ENCODE results near the gene SBNO2.
"Not testable (repeated sequence)": the region's sequence is repeated elsewhere in the genome, so short reads cannot be mapped to it uniquely, and the experiment has no call there.

SBNO2 gene

DNA sequence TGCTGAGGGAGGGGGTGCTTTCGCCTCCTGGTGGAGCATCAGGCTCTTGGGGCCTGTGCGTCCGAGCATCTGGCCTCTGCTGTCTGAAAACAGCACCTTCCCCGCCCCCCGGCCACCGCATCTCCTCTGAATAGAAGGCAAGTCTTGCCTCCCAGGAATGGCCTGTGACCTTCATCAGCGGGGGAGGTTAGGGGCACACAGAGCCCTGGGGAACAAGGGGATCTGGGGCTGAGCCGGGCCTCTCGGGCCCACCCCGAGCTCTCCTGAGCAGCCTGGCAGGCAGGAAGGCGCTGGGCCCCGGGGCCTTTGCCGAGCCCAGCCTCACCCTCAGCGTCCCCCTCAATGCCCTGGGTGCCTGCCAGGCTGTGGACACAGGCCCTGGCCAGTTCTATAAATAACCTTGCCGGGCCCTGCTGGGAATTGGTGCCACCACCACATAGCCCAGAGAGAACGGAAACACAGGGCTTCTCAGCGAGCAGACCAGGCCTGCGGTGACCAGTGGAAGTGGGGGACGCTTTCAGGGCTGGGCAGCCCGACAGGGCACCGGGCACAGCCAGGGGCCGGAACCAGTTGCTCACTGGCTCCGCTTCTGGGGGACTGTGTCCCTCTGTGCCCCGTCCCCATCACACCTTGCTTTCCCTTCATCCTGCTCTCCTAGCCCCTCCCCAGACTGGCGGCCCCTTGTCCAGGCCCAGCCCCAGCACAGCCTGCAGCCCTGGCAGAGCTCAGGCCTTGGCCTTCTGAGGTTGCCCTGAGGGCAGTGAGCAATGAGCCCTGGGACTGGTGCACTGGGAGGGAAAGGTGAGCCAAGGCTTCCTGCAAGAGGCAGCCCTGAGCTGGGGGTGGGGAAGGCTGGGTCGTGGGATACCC, 41.0 kb upstream of the SBNO2 start:
- H3K4me1 ChIP-seq (ENCODE audit: control insufficient read depth, insufficient read depth, low read length): peaks cover 46% of the 10 kb centered on the region
- no peaks in the 10 kb centered on the region for H3K27me3 ChIP-seq (ENCODE audit: control insufficient read depth, insufficient read depth, low read length)
- H3K9me3 ChIP-seq (ENCODE audit: control insufficient read depth, low read length): no peaks in the 10 kb centered on the region
- H3K4me3 ChIP-seq (ENCODE audit: low read length): no peak overlapping the region
- peak overlapping the region; percentile 47 for H3K9ac ChIP-seq (ENCODE audit: low read length)
- no peaks in the 10 kb centered on the region for H3K36me3 ChIP-seq (ENCODE audit: control insufficient read depth, insufficient read depth, low read length)

GRCh38 chr19:1214299-1214861, 40.3 kb upstream of the SBNO2 start:
- Histone ChIP-seq H3K27me3 (ENCODE audit: control insufficient read depth, insufficient read depth, low read length) (no peaks in the 10 kb centered on the region), H3K4me3 (ENCODE audit: low read length) (no peak overlapping the region), H3K4me1 (ENCODE audit: control insufficient read depth, insufficient read depth, low read length) (peaks cover 53% of the 10 kb centered on the region), H3K9ac (ENCODE audit: low read length) (peak overlapping the region; percentile 47), H3K9me3 (ENCODE audit: control insufficient read depth, low read length) (no peaks in the 10 kb centered on the region), H3K36me3 (ENCODE audit: control insufficient read depth, insufficient read depth, low read length) (no peaks in the 10 kb centered on the region)

DNA sequence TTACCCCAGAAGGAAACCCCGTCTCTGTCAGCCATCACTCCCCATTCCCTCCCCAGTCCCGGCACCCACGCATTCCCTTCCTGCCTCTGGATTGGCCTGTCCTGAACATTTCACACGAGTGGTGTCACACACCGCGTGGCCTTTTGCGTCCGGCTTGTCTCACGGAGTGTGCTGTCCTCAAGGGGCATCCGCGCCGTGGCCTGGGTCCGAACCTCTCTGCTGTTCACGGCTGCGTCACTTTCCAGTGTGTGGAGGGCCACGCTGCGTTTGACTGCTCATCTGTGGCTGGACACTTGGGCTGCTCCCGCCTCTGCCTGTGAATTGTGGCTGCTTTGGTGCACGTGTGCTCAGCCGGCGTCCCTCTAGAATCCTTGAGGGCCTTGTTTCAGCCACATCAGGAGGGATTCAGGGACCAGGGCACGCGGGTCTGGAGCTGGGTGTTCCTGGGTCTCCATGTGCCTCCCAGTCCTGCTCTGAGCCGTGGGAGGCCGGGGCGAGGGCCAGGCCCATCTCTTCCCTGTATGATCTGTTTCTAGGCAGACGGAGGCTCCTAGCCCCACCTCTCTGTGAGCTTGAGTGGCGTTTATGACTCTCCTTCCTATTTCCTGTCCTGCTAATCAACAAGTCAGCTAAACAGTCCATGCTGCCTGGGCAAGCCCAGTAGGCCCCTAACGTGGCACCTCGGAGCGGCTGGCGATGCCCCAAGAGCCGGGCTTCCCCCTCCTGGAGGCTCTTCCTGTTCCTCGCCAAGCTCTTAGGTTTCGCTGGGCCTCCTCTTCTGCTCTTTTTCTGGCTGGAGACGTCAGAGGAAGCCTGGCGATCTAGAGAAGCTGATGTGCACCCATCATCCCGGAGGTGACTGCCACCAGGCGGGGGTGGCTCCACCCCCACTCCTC, 39.6 kb upstream of the SBNO2 start:
- Histone ChIP-seq H3K4me3 (ENCODE audit: low read length) (no peak overlapping the region), H3K27me3 (ENCODE audit: control insufficient read depth, insufficient read depth, low read length) (no peaks in the 10 kb centered on the region), H3K4me1 (ENCODE audit: control insufficient read depth, insufficient read depth, low read length) (peaks cover 60% of the 10 kb centered on the region), H3K36me3 (ENCODE audit: control insufficient read depth, insufficient read depth, low read length) (no peaks in the 10 kb centered on the region), H3K9me3 (ENCODE audit: control insufficient read depth, low read length) (no peaks in the 10 kb centered on the region), H3K9ac (ENCODE audit: low read length) (peak overlapping the region; percentile 47)

DNA sequence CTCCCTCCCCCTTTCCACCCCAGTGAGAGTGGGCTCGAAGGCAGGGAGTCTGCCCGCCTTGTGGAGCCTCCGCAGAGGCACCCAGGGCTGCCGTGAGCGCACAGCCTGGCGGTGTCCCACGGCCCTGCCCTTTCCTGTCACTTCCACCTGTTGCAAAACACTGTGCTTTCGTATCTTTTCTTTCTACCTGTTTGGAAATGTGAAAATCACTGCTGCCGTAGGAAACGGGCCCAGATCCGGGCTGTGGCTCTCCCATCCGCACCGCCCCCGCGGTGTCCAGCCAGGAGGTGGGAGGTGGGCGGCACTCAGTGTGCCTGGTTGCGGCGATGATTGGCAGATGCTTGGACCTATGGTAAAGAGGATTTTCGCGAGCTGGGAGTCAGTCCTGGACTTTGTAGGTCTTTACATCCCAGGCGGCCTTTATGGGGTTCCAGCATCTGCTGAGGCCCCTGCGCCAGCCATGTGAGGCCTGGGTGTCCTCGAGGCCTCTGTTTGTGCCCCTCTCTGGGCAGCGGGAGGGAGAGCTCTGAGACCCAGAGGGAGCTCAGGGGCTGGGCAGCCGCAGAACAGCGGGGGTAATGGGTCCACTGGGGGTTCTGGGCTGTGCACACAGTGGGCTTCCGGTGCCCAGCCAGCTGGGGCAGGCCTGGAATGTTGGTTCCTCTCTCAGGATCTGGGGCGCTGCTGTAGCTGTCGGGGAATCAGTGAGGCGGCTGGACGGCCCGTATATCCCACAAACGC, 37.6 kb upstream of the SBNO2 start:
- Histone ChIP-seq H3K9ac (ENCODE audit: low read length) (peak overlapping the region; percentile 15), H3K4me3 (ENCODE audit: low read length) (no peak overlapping the region), H3K27me3 (ENCODE audit: control insufficient read depth, insufficient read depth, low read length) (no peaks in the 10 kb centered on the region), H3K4me1 (ENCODE audit: control insufficient read depth, insufficient read depth, low read length) (peaks cover 69% of the 10 kb centered on the region), H3K9me3 (ENCODE audit: control insufficient read depth, low read length) (no peaks in the 10 kb centered on the region), H3K36me3 (ENCODE audit: control insufficient read depth, insufficient read depth, low read length) (no peaks in the 10 kb centered on the region)

- H3K4me3 ChIP-seq (ENCODE audit: low read length): no peak overlapping the region
- H3K36me3 ChIP-seq (ENCODE audit: control insufficient read depth, insufficient read depth, low read length): no peaks in the 10 kb centered on the region
- no peak overlapping the region for H3K9ac ChIP-seq (ENCODE audit: low read length)
- H3K27me3 ChIP-seq (ENCODE audit: control insufficient read depth, insufficient read depth, low read length): no peaks in the 10 kb centered on the region
- no peaks in the 10 kb centered on the region for H3K9me3 ChIP-seq (ENCODE audit: control insufficient read depth, low read length)
- H3K4me1 ChIP-seq (ENCODE audit: control insufficient read depth, insufficient read depth, low read length): peaks cover 66% of the 10 kb centered on the region
Observed at GRCh38 chr19:1210227-1210538, 36.1 kb upstream of the SBNO2 start.

- H3K4me1 ChIP-seq (ENCODE audit: control insufficient read depth, insufficient read depth, low read length): peaks cover 66% of the 10 kb centered on the region
- not testable (repeated sequence) for H3K36me3 ChIP-seq (ENCODE audit: control insufficient read depth, insufficient read depth, low read length); H3K9me3 ChIP-seq (ENCODE audit: control insufficient read depth, low read length); H3K27me3 ChIP-seq (ENCODE audit: control insufficient read depth, insufficient read depth, low read length); H3K9ac ChIP-seq (ENCODE audit: low read length); H3K4me3 ChIP-seq (ENCODE audit: low read length)
Observed at GRCh38 chr19:1208830-1209229, 34.8 kb upstream of the SBNO2 start.

GRCh38 chr19:1206864-1207450, 32.9 kb upstream of the SBNO2 start:
- Histone ChIP-seq H3K9ac (ENCODE audit: low read length) (peak overlapping the region; percentile 74), H3K4me3 (ENCODE audit: low read length) (peak overlapping the region; percentile 46), H3K9me3 (ENCODE audit: control insufficient read depth, low read length) (no peaks in the 10 kb centered on the region), H3K27me3 (ENCODE audit: control insufficient read depth, insufficient read depth, low read length) (no peaks in the 10 kb centered on the region), H3K36me3 (ENCODE audit: control insufficient read depth, insufficient read depth, low read length) (no peaks in the 10 kb centered on the region), H3K4me1 (ENCODE audit: control insufficient read depth, insufficient read depth, low read length) (peaks cover 66% of the 10 kb centered on the region)

GRCh38 chr19:1206150-1206863, 32.2 kb upstream of the SBNO2 start:
- Histone ChIP-seq H3K4me3 (ENCODE audit: low read length) (peak overlapping the region; percentile 40), H3K9ac (ENCODE audit: low read length) (peak overlapping the region; percentile 74), H3K36me3 (ENCODE audit: control insufficient read depth, insufficient read depth, low read length) (no peaks in the 10 kb centered on the region), H3K9me3 (ENCODE audit: control insufficient read depth, low read length) (no peaks in the 10 kb centered on the region), H3K27me3 (ENCODE audit: control insufficient read depth, insufficient read depth, low read length) (no peaks in the 10 kb centered on the region), H3K4me1 (ENCODE audit: control insufficient read depth, insufficient read depth, low read length) (peaks cover 59% of the 10 kb centered on the region)

DNA sequence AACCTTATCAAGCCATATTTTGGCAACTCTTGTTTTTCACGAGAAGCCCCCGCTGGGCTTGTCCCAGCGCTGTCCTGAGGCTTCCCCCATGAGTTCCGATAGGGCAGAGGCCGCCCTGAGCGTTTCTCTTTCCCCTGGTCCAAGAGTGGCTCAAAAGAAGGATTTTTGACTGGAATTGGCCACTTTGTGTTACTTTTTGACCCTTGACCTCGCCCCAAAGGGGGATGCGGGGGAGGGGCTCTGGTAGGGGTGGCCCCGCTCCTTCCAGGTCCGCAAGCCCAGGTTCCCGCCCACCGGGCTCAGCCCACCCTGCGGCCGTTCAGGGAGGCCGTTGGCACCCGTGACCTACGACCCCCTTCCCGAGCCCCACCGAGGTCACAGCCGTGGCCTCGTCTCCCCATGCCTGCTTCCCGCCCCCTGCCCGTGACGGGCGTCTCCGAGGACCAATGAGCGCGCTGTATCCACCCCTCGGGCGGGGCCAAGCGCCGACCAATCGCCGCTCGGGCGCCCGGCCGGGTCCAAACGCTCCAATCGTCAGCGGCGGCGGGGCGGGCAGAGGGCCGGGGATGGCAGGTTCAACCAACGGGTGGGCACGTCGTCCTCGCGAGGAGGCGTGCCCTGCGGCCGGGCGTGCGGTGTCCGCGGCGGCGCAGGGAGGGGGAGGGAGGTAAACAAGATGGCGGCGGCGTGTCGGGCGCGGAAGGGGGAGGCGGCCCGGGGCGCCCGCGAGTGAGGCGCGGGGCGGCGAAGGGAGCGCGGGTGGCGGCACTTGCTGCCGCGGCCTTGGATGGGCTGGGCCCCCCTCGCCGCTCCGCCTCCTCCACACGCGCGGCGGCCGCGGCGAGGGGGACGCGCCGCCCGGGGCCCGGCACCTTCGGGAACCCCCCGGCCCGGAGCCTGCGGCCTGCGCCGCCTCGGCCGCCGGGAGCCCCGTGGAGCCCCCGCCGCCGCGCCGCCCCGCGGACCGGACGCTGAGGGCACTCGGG, 31.3 kb upstream of the SBNO2 start, which contains the start of gene STK11:
STK11 (plus strand) TSS at position 665 of the 986 bp plus-strand sequence. CDS start 1,136 bp downstream, outside the sequence.
- Histone ChIP-seq H3K4me3 (ENCODE audit: low read length) (peak within 1 kb of the TSS; percentile 62), H3K27me3 (ENCODE audit: control insufficient read depth, insufficient read depth, low read length) (no peaks in the 10 kb centered on the region), H3K9ac (ENCODE audit: low read length) (peak within 1 kb of the TSS; percentile 74), H3K36me3 (ENCODE audit: control insufficient read depth, insufficient read depth, low read length) (no peaks in the 10 kb centered on the region), H3K9me3 (ENCODE audit: control insufficient read depth, low read length) (no peaks in the 10 kb centered on the region), H3K4me1 (ENCODE audit: control insufficient read depth, insufficient read depth, low read length) (peaks cover 56% of the 10 kb centered on the region)

DNA sequence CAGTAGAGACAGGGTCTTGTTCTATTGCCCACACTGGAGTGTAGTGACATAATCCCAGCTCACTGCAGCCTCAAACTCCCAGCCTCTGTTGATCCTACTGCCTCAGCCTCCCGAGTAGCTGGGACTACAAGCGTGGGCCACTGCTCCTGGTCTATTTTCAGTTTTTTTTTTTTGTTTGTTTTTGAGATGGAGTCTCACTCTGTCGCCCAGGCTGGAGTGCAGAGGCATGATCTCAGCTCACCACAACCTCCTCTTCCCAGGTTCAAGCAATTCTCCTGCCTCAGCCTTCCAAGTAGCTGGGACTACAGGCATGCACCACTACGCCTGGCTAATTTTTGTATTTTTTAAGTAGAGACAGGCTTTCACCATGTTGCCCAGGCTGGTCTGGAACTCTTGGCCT, 26.5 kb upstream of the SBNO2 start:
- not testable (repeated sequence) for H3K4me3 ChIP-seq (ENCODE audit: low read length); H3K27me3 ChIP-seq (ENCODE audit: control insufficient read depth, insufficient read depth, low read length); H3K36me3 ChIP-seq (ENCODE audit: control insufficient read depth, insufficient read depth, low read length); H3K9ac ChIP-seq (ENCODE audit: low read length); H3K9me3 ChIP-seq (ENCODE audit: control insufficient read depth, low read length)
- peaks cover 20% of the 10 kb centered on the region for H3K4me1 ChIP-seq (ENCODE audit: control insufficient read depth, insufficient read depth, low read length)

Data from mucosa of stomach (tissue), 1 donor.